ENCODE measurements around the gene POU6F2. TPM values are rescaled to one million over a fixed set of nuclear protein-coding genes. Genes with fewer than 3 reads are reported as not detected.

Gene POU6F2
- total and polyA plus RNA-seq, 7 donors: 0.01 TPM; not detected in 6

- no peak for ATAC-seq
- no peaks in the 10 kb centered on the region for H3K9me3 ChIP-seq
- TF ChIP-seq CTCF (IDR thresholded peaks at IDR 0.05): no peak
- H3K27ac ChIP-seq: no peak overlapping the region
- WGBS, 3 donors: 66 to 77% (median 75%) methylated on average over 2 of the region's 2 CpGs
- no peaks in the 10 kb centered on the region for H3K4me1 ChIP-seq
- DNase-seq: no peak
- H3K4me3 ChIP-seq: no peak overlapping the region
- H3K27me3 ChIP-seq (ENCODE audit: insufficient read depth in 3 of 3, low read length in 2 of 3): no peaks in the 10 kb centered on the region
- intact Hi-C loops (cut with DNase I): no loop called here
- H3K36me3 ChIP-seq (ENCODE audit: insufficient read depth in 1 of 2, low read depth in 1 of 2): no peaks in the 10 kb centered on the region
Measured at GRCh38 chr7:39509912-39510311, 532.2 kb downstream of the POU6F2 start.

GRCh38 chr7:39510864-39511354 is 533.2 kb downstream of the POU6F2 start:
- no peak overlapping the region for H3K4me3 ChIP-seq
- H3K4me1 ChIP-seq: no peaks in the 10 kb centered on the region
- H3K36me3 ChIP-seq (ENCODE audit: insufficient read depth in 1 of 2, low read depth in 1 of 2): no peaks in the 10 kb centered on the region
- H3K27me3 ChIP-seq (ENCODE audit: insufficient read depth in 3 of 3, low read length in 2 of 3): no peaks in the 10 kb centered on the region
- no peak overlapping the region for H3K27ac ChIP-seq
- WGBS, 3 donors: 94 to 96% (median 95%) methylated on average over 3 of the region's 3 CpGs
- H3K9me3 ChIP-seq: no peaks in the 10 kb centered on the region
- intact Hi-C loops (cut with DNase I): no loop called here
- ATAC-seq: no peak
- DNase-seq: no peak
- TF ChIP-seq CTCF (IDR thresholded peaks at IDR 0.05): no peak

- no peaks in the 10 kb centered on the region for H3K4me1 ChIP-seq
- intact Hi-C loops (cut with DNase I): loop anchor here in 1 of 2 donors (5.0 kb wide), 1 partner anchor 718 kb away; no protein-coding TSS in a partner anchor
- no peaks in the 10 kb centered on the region for H3K9me3 ChIP-seq
- 78 to 79% (median 79%) methylated on average over 8 of the region's 8 CpGs for WGBS, 3 donors
- ATAC-seq: no peak
- no peak for DNase-seq
- H3K4me3 ChIP-seq: no peak overlapping the region
- no peaks in the 10 kb centered on the region for H3K36me3 ChIP-seq (ENCODE audit: insufficient read depth in 1 of 2, low read depth in 1 of 2)
- no peaks in the 10 kb centered on the region for H3K27me3 ChIP-seq (ENCODE audit: insufficient read depth in 3 of 3, low read length in 2 of 3)
- TF ChIP-seq CTCF (IDR thresholded peaks at IDR 0.05): no peak
- H3K27ac ChIP-seq: no peak overlapping the region
Measured at GRCh38 chr7:39515534-39516228, 538.0 kb downstream of the POU6F2 start.

- no peak for TF ChIP-seq CTCF (IDR thresholded peaks at IDR 0.05)
- no peak for DNase-seq
- H3K27me3 ChIP-seq (ENCODE audit: insufficient read depth in 3 of 3, low read length in 2 of 3): no peaks in the 10 kb centered on the region
- no peak for ATAC-seq
- intact Hi-C loops (cut with DNase I): loop anchor here in 1 of 2 donors (5.0 kb wide), 1 partner anchor 719 kb away; no protein-coding TSS in a partner anchor
- WGBS, 3 donors: 49 to 55% (median 49%) methylated on average over 7 of the region's 7 CpGs
- no peak overlapping the region for H3K4me3 ChIP-seq
- H3K27ac ChIP-seq: no peak overlapping the region
- no peaks in the 10 kb centered on the region for H3K36me3 ChIP-seq (ENCODE audit: insufficient read depth in 1 of 2, low read depth in 1 of 2)
- no peaks in the 10 kb centered on the region for H3K4me1 ChIP-seq
- H3K9me3 ChIP-seq: no peaks in the 10 kb centered on the region
Measured at GRCh38 chr7:39516498-39516897, 538.8 kb downstream of the POU6F2 start.

All from psoas muscle (tissue), 8 donors.